ENCODE results near the gene SV2C.

Gene SV2C

GRCh38 chr5:76372323-76373054 is 289.3 kb downstream of the SV2C start:
- in situ Hi-C loops (cut with MboI; ENCODE audit: low sequenced_read_pairs), result no loop called here

- in situ Hi-C loops (cut with MboI; ENCODE audit: low sequenced_read_pairs), result no loop called here
Measured at GRCh38 chr5:76376148-76376865, 293.1 kb downstream of the SV2C start.

GRCh38 chr5:76376866-76377230 is 293.7 kb downstream of the SV2C start:
- in situ Hi-C loops (cut with MboI; ENCODE audit: low sequenced_read_pairs), result no loop called here

- in situ Hi-C loops (cut with MboI; ENCODE audit: low sequenced_read_pairs), result no loop called here
Measured at GRCh38 chr5:76378355-76378754, 295.2 kb downstream of the SV2C start.

GRCh38 chr5:76379316-76379715 is 296.1 kb downstream of the SV2C start:
- in situ Hi-C loops (cut with MboI; ENCODE audit: low sequenced_read_pairs), result no loop called here

GRCh38 chr5:76379855-76380254 is 296.7 kb downstream of the SV2C start:
- in situ Hi-C loops (cut with MboI; ENCODE audit: low sequenced_read_pairs), result no loop called here

GRCh38 chr5:76380346-76381066 is 297.3 kb downstream of the SV2C start:
- in situ Hi-C loops (cut with MboI; ENCODE audit: low sequenced_read_pairs), result no loop called here

- in situ Hi-C loops (cut with MboI; ENCODE audit: low sequenced_read_pairs), result no loop called here
Measured at GRCh38 chr5:76383126-76383832, 300.1 kb downstream of the SV2C start.

GRCh38 chr5:76384189-76384588 is 301.0 kb downstream of the SV2C start:
- in situ Hi-C loops (cut with MboI; ENCODE audit: low sequenced_read_pairs), result no loop called here

- in situ Hi-C loops (cut with MboI; ENCODE audit: low sequenced_read_pairs), result no loop called here
Measured at GRCh38 chr5:76384705-76385104, 301.5 kb downstream of the SV2C start.

GRCh38 chr5:76385540-76385939 is 302.4 kb downstream of the SV2C start:
- in situ Hi-C loops (cut with MboI; ENCODE audit: low sequenced_read_pairs), result no loop called here

- in situ Hi-C loops (cut with MboI; ENCODE audit: low sequenced_read_pairs), result no loop called here
Measured at GRCh38 chr5:76386360-76386759, 303.2 kb downstream of the SV2C start.

- in situ Hi-C loops (cut with MboI; ENCODE audit: low sequenced_read_pairs), result no loop called here
Measured at GRCh38 chr5:76388236-76388635, 305.1 kb downstream of the SV2C start.

- in situ Hi-C loops (cut with MboI; ENCODE audit: low sequenced_read_pairs), result no loop called here
Measured at GRCh38 chr5:76388791-76389512, 305.8 kb downstream of the SV2C start.

GRCh38 chr5:76389513-76390154 is 306.5 kb downstream of the SV2C start:
- in situ Hi-C loops (cut with MboI; ENCODE audit: low sequenced_read_pairs), result no loop called here

- in situ Hi-C loops (cut with MboI; ENCODE audit: low sequenced_read_pairs), result no loop called here
Measured at GRCh38 chr5:76391014-76391413, 307.8 kb downstream of the SV2C start.

GRCh38 chr5:76393035-76393680 is 310.0 kb downstream of the SV2C start:
- in situ Hi-C loops (cut with MboI; ENCODE audit: low sequenced_read_pairs), result no loop called here

GRCh38 chr5:76397200-76397599 is 314.0 kb downstream of the SV2C start:
- in situ Hi-C loops (cut with MboI; ENCODE audit: low sequenced_read_pairs), result no loop called here

- in situ Hi-C loops (cut with MboI; ENCODE audit: low sequenced_read_pairs), result no loop called here
Measured at GRCh38 chr5:76399268-76399667, 316.1 kb downstream of the SV2C start.

- in situ Hi-C loops (cut with MboI; ENCODE audit: low sequenced_read_pairs), result no loop called here
Measured at GRCh38 chr5:76400466-76400865, 317.3 kb downstream of the SV2C start.

All from HL-60/S4 (cell line).